PFSK-1 (cell line): Measurements from ENCODE around the gene SULF2.

ENCODE experiments used
- FOXP2 ChIP-seq: optimal IDR thresholded peaks from 2 replicates; pipeline ENCODE3; 2011; ENCODE audit warnings: borderline replicate concordance, control low read depth, inconsistent platforms; ENCODE audit not compliant: insufficient read depth; ENCODE audit errors: extremely low read length, extremely low read depth
- POLR2AphosphoS5 ChIP-seq: IDR thresholded peaks from 2 replicates; pipeline ENCODE4 v1.6.1; 2012; ENCODE audit warnings: low read depth, mild to moderate bottlenecking, control low read depth, low read length, moderate library complexity
- REST ChIP-seq, 2 experiments: IDR thresholded peaks; 2 replicates each; pipeline versions ENCODE4 v1.6.1 to v1.8.0; 2011 to 2012; ENCODE audit warnings: low read depth in 2 of 2, low read length in 2 of 2, control low read depth in 1 of 2, inconsistent platforms in 1 of 2, mild to moderate bottlenecking in 1 of 2, moderate library complexity in 1 of 2; ENCODE audit not compliant: insufficient read depth in 1 of 2
- SIN3A ChIP-seq: IDR thresholded peaks from 2 replicates; pipeline ENCODE4 v1.6.1; 2012; ENCODE audit warnings: mild to moderate bottlenecking, low read length, moderate library complexity, borderline replicate concordance; ENCODE audit not compliant: insufficient read depth
- TAF1 ChIP-seq: IDR thresholded peaks from 2 replicates; pipeline ENCODE4 v1.6.1; 2012; ENCODE audit warnings: low read length, control low read depth, borderline replicate concordance; ENCODE audit not compliant: insufficient read depth

The SULF2 gene

GRCh38 chr20:47612670-47613069, 172.6 kb downstream of the SULF2 start:
- no peak for TF ChIP-seq TAF1
- no peak for TF ChIP-seq FOXP2
- TF ChIP-seq REST (IDR thresholded peaks at IDR 0.05; ENCODE audit: insufficient read depth in 1 of 2, low read depth in 2 of 2, low read length in 2 of 2): no peak
- TF ChIP-seq POLR2AphosphoS5: no peak
- TF ChIP-seq SIN3A: no peak

- no peak for TF ChIP-seq REST (IDR thresholded peaks at IDR 0.05; ENCODE audit: insufficient read depth in 1 of 2, low read depth in 2 of 2, low read length in 2 of 2)
- no peak for TF ChIP-seq FOXP2
- no peak for TF ChIP-seq POLR2AphosphoS5
- no peak for TF ChIP-seq TAF1
- TF ChIP-seq SIN3A: no peak
These were observed 173.5 kb downstream of the SULF2 start for GRCh38 chr20:47611785-47612184.

- TF ChIP-seq FOXP2: no peak
- TF ChIP-seq TAF1: no peak
- no peak for TF ChIP-seq REST (IDR thresholded peaks at IDR 0.05; ENCODE audit: insufficient read depth in 1 of 2, low read depth in 2 of 2, low read length in 2 of 2)
- no peak for TF ChIP-seq SIN3A
- TF ChIP-seq POLR2AphosphoS5: no peak
These were observed 174.4 kb downstream of the SULF2 start for GRCh38 chr20:47610945-47611250.

- TF ChIP-seq FOXP2 (no peak), TAF1 (no peak), REST (IDR thresholded peaks at IDR 0.05; ENCODE audit: insufficient read depth in 1 of 2, low read depth in 2 of 2, low read length in 2 of 2) (no peak), POLR2AphosphoS5 (no peak), SIN3A (no peak)
These were observed 174.9 kb downstream of the SULF2 start for GRCh38 chr20:47610247-47610944.

GRCh38 chr20:47609001-47609400, 176.3 kb downstream of the SULF2 start:
- TF ChIP-seq TAF1 (no peak), POLR2AphosphoS5 (no peak), FOXP2 (no peak), REST (IDR thresholded peaks at IDR 0.05; ENCODE audit: insufficient read depth in 1 of 2, low read depth in 2 of 2, low read length in 2 of 2) (no peak), SIN3A (no peak)
